Caco-2 (cell line): ENCODE results near the gene JAG1. TPM values are rescaled to one million over a fixed set of nuclear protein-coding genes. Genes with fewer than 3 reads are reported as not detected.

Source experiments
- BruUV-seq: library from RNA; stranded (reverse); fragments of 400-500 nt; replicated peaks from 2 replicates; lab custom pipeline; 2021; lab: Mats Ljungman, UMichigan
- CTCF ChIA-PET: fragments of 300-600 bp; sonication (Branson Sonifier 250); formaldehyde crosslinking; loops from one replicate; lab custom pipeline; 2022; ENCODE audit warnings: antibody characterized with exemption; lab: Charles Lee
- POLR2A ChIA-PET: fragments of 300-600 bp; sonication (Branson Sonifier 250); formaldehyde crosslinking; loops from one replicate; lab custom pipeline; 2022; ENCODE audit warnings: antibody characterized with exemption; lab: Charles Lee
- DNase-seq, 2 experiments: peaks; one replicate each; pipeline versions ENCODE4 v3.0.0 to v3.0.0-alpha.2; 2020 to 2022
- H3K27me3 ChIP-seq: replicated peaks from 2 replicates; pipeline ENCODE4 v1.6.0; 2011; ENCODE audit warnings: low read length; ENCODE audit not compliant: control insufficient read depth, insufficient read depth
- H3K36me3 ChIP-seq: 2 replicates; pipeline ENCODE4 v1.5.1; 2011; ENCODE audit warnings: low read length; ENCODE audit not compliant: control insufficient read depth, insufficient read depth
- H3K4me1 ChIP-seq: fragments of 250-450 bp; sonication (Bioruptor Pico); 2 replicates; pipeline ENCODE4 v1.5.1; 2020; ENCODE audit warnings: mild to moderate bottlenecking
- H3K4me3 ChIP-seq: 2 replicates; pipeline ENCODE4 v1.5.1; 2011; ENCODE audit warnings: low read depth, mild to moderate bottlenecking, control low read depth, low read length
- H3K9me3 ChIP-seq: fragments of 250-450 bp; sonication (Bioruptor Pico); 2 replicates; pipeline ENCODE4 v1.5.1; 2020; ENCODE audit warnings: mild to moderate bottlenecking, moderate library complexity
- H3K27ac Mint-ChIP-seq: one replicate; pipeline ENCODE4 v1.8.0; 2022; ENCODE audit warnings: mixed read lengths; ENCODE audit not compliant: unreplicated experiment
- H3K27me3 Mint-ChIP-seq: one replicate; pipeline ENCODE4 v1.8.0; 2022; ENCODE audit warnings: mixed read lengths; ENCODE audit not compliant: insufficient read depth, unreplicated experiment
- H3K36me3 Mint-ChIP-seq: one replicate; pipeline ENCODE4 v1.8.0; 2022; ENCODE audit warnings: mild to moderate bottlenecking, mixed read lengths; ENCODE audit not compliant: insufficient read depth, unreplicated experiment
- H3K4me1 Mint-ChIP-seq: one replicate; pipeline ENCODE4 v1.8.0; 2022; ENCODE audit warnings: low read depth, mixed read lengths; ENCODE audit not compliant: unreplicated experiment
- H3K4me3 Mint-ChIP-seq: one replicate; pipeline ENCODE4 v1.8.0; 2022; ENCODE audit warnings: mild to moderate bottlenecking, moderate library complexity, mixed read lengths; ENCODE audit not compliant: unreplicated experiment
- H3K9me3 Mint-ChIP-seq: one replicate; pipeline ENCODE4 v1.8.0; 2022; ENCODE audit warnings: mixed read lengths; ENCODE audit not compliant: unreplicated experiment
- intact Hi-C: fragments of 100-400 bp; cut with micrococcal nuclease; formaldehyde crosslinking; loops from one replicate; pipeline ENCODE4 v1.10.0; 2022; ENCODE audit not compliant: unreplicated experiment
- total RNA-seq: library from RNA; stranded (reverse); gene quantifications from 2 replicates; pipeline ENCODE4 v1.2.3, GENCODE V29; 2022
- TF ChIP-seq, protein P1 (sequence below), 2 experiments: fragments of 200-600 bp in 1 of 2; IDR thresholded peaks; 1 replicate in 1 of 2; 2 replicates in 1 of 2; pipeline versions ENCODE4 v1.5.1 to v1.8.0; 2011 to 2022; ENCODE audit warnings: antibody characterized with exemption in 1 of 2, control low read depth in 1 of 2, inconsistent platforms in 1 of 2, low read depth in 1 of 2, low read length in 1 of 2, mild to moderate bottlenecking in 1 of 2, moderate library complexity in 1 of 2; ENCODE audit not compliant: insufficient read depth in 1 of 2, severe bottlenecking in 1 of 2, unreplicated experiment in 1 of 2

JAG1 gene
- total RNA-seq, 1 experiment from 2014 or later, result 69.8 TPM

- peak overlapping the region; percentile 100 for H3K4me3 Mint-ChIP-seq
- POLR2A ChIA-PET, result interaction anchor here (0.8 to 2.0 kb wide), 7 partner anchors 15 to 592 kb away, joined by 3 to 14 read pairs (median 3); no protein-coding TSS in a partner anchor
- peak; percentile 90 to 93 for DNase-seq
- H3K36me3 Mint-ChIP-seq, result peaks cover 43% of the 10 kb centered on the region
- H3K9me3 Mint-ChIP-seq, result no peaks in the 10 kb centered on the region
- TSS peak; percentile 75 for BruUV-seq
- intact Hi-C loops, result loop anchor here (1.0 to 10.0 kb wide), 12 partner anchors 15 to 780 kb away; partner anchors contain the start of gene MKKS
- H3K27me3 Mint-ChIP-seq, result peaks cover 2% of the 10 kb centered on the region
- peaks cover 14% of the 10 kb centered on the region for H3K4me1 Mint-ChIP-seq
- Histone ChIP-seq H3K27me3 (no peaks in the 10 kb centered on the region), H3K9me3 (no peaks in the 10 kb centered on the region), H3K36me3 (peaks cover 4% of the 10 kb centered on the region; the same call in 1 of the 2 replicates), H3K4me1 (no peaks in the 10 kb centered on the region; the same call in 1 of the 2 replicates), H3K4me3 (peak overlapping the region; percentile 97)
- TF ChIP-seq, protein P1, sequence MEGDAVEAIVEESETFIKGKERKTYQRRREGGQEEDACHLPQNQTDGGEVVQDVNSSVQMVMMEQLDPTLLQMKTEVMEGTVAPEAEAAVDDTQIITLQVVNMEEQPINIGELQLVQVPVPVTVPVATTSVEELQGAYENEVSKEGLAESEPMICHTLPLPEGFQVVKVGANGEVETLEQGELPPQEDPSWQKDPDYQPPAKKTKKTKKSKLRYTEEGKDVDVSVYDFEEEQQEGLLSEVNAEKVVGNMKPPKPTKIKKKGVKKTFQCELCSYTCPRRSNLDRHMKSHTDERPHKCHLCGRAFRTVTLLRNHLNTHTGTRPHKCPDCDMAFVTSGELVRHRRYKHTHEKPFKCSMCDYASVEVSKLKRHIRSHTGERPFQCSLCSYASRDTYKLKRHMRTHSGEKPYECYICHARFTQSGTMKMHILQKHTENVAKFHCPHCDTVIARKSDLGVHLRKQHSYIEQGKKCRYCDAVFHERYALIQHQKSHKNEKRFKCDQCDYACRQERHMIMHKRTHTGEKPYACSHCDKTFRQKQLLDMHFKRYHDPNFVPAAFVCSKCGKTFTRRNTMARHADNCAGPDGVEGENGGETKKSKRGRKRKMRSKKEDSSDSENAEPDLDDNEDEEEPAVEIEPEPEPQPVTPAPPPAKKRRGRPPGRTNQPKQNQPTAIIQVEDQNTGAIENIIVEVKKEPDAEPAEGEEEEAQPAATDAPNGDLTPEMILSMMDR (IDR thresholded peaks at IDR 0.05; ENCODE audit: insufficient read depth in 1 of 2, low read depth in 1 of 2, low read length in 1 of 2, severe bottlenecking in 1 of 2, unreplicated experiment in 1 of 2), result peak; percentile 91 to 95
- H3K27ac Mint-ChIP-seq, result peak overlapping the region; percentile 84
- CTCF ChIA-PET, result interaction anchor here (0.6 to 1.6 kb wide), 11 partner anchors 11 to 1019 kb away, joined by 3 to 8 read pairs (median 4); no protein-coding TSS in a partner anchor
Observed at GRCh38 chr20:10674684-10675449, 1.1 kb upstream of the JAG1 start.

GRCh38 chr20:10673176-10673841, 490 bp downstream of the JAG1 start:
- peaks cover 58% of the 10 kb centered on the region for H3K36me3 Mint-ChIP-seq
- peaks cover 2% of the 10 kb centered on the region for H3K27me3 Mint-ChIP-seq
- no peaks in the 10 kb centered on the region for H3K9me3 Mint-ChIP-seq
- Histone ChIP-seq H3K4me1 (peaks cover 5% of the 10 kb centered on the region; the same call in 1 of the 2 replicates), H3K9me3 (no peaks in the 10 kb centered on the region), H3K27me3 (no peaks in the 10 kb centered on the region), H3K4me3 (peak overlapping the region; percentile 97), H3K36me3 (peaks cover 4% of the 10 kb centered on the region; the same call in 1 of the 2 replicates)
- H3K4me1 Mint-ChIP-seq, result peaks cover 14% of the 10 kb centered on the region
- ChIA-PET CTCF (interaction anchor here (1.0 to 1.3 kb wide), 2 partner anchors 9 to 13 kb away, joined by 3 to 4 read pairs; no protein-coding TSS in a partner anchor), POLR2A (interaction anchor here (0.6 to 2.0 kb wide), 7 partner anchors 10 to 594 kb away, joined by 3 to 14 read pairs (median 5); no protein-coding TSS in a partner anchor)
- H3K27ac Mint-ChIP-seq, result peak overlapping the region; percentile 98
- intact Hi-C loops, result loop anchor here (10.0 kb wide), 1 partner anchor 781 kb away; no protein-coding TSS in a partner anchor
- peak in 1 of 2 experiments; percentile 46 for DNase-seq
- H3K4me3 Mint-ChIP-seq, result peak overlapping the region; percentile 100
- TF ChIP-seq, protein P1 (IDR thresholded peaks at IDR 0.05; ENCODE audit: insufficient read depth in 1 of 2, low read depth in 1 of 2, low read length in 1 of 2, severe bottlenecking in 1 of 2, unreplicated experiment in 1 of 2), result no peak
- TSS peak; percentile 65 for BruUV-seq
